ENCODE measurements around the gene ARHGAP35. TPM values are rescaled to one million over a fixed set of nuclear protein-coding genes. Genes with fewer than 3 reads are reported as not detected.
"Not testable (repeated sequence)": the region's sequence is repeated elsewhere in the genome, so short reads cannot be mapped to it uniquely, and the experiment has no call there.

Gene ARHGAP35
- polyA plus RNA-seq, 1 donor = 38.4 TPM

- not testable (repeated sequence) for DNase-seq
Observed at GRCh38 chr19:46871173-46871572, 10.4 kb downstream of the ARHGAP35 start.

- DNase-seq = no peak
Observed at GRCh38 chr19:46872967-46873366, 12.2 kb downstream of the ARHGAP35 start.

GRCh38 chr19:46875234-46875633, 14.4 kb downstream of the ARHGAP35 start:
- DNase-seq = no peak

GRCh38 chr19:46875657-46876056, 14.9 kb downstream of the ARHGAP35 start:
- no peak for DNase-seq

- DNase-seq = no peak
Observed at GRCh38 chr19:46878613-46879375, 18.0 kb downstream of the ARHGAP35 start.

GRCh38 chr19:46880431-46880830, 19.6 kb downstream of the ARHGAP35 start:
- no peak for DNase-seq

- DNase-seq = no peak
Observed at GRCh38 chr19:46881092-46881491, 20.3 kb downstream of the ARHGAP35 start.

- DNase-seq = no peak
Observed at GRCh38 chr19:46882034-46882433, 21.2 kb downstream of the ARHGAP35 start.

- not testable (repeated sequence) for DNase-seq
Observed at GRCh38 chr19:46882751-46883150, 22.0 kb downstream of the ARHGAP35 start.

GRCh38 chr19:46885411-46885810, 24.6 kb downstream of the ARHGAP35 start:
- no peak for DNase-seq

GRCh38 chr19:46886546-46887239, 25.9 kb downstream of the ARHGAP35 start:
- no peak for DNase-seq

- DNase-seq = no peak
Observed at GRCh38 chr19:46887240-46887782, 26.5 kb downstream of the ARHGAP35 start.

- DNase-seq = no peak
Observed at GRCh38 chr19:46890423-46891170, 29.8 kb downstream of the ARHGAP35 start.

- DNase-seq = no peak
Observed at GRCh38 chr19:46892252-46893179, 31.7 kb downstream of the ARHGAP35 start.

- no peak for DNase-seq
Observed at GRCh38 chr19:46896076-46896794, 35.4 kb downstream of the ARHGAP35 start.

- peak; percentile 72 for DNase-seq
Observed at GRCh38 chr19:46898731-46899130, 37.9 kb downstream of the ARHGAP35 start.

GRCh38 chr19:46900341-46900740, 39.5 kb downstream of the ARHGAP35 start:
- no peak for DNase-seq

- no peak for DNase-seq
Observed at GRCh38 chr19:46901701-46902401, 41.1 kb downstream of the ARHGAP35 start.

GRCh38 chr19:46902402-46902766, 41.6 kb downstream of the ARHGAP35 start:
- no peak for DNase-seq

GRCh38 chr19:46903458-46903857, 42.7 kb downstream of the ARHGAP35 start:
- DNase-seq = no peak

Data from hindlimb muscle (tissue), 1 donor.